ENCODE results near the gene POLDIP3.

DNA sequence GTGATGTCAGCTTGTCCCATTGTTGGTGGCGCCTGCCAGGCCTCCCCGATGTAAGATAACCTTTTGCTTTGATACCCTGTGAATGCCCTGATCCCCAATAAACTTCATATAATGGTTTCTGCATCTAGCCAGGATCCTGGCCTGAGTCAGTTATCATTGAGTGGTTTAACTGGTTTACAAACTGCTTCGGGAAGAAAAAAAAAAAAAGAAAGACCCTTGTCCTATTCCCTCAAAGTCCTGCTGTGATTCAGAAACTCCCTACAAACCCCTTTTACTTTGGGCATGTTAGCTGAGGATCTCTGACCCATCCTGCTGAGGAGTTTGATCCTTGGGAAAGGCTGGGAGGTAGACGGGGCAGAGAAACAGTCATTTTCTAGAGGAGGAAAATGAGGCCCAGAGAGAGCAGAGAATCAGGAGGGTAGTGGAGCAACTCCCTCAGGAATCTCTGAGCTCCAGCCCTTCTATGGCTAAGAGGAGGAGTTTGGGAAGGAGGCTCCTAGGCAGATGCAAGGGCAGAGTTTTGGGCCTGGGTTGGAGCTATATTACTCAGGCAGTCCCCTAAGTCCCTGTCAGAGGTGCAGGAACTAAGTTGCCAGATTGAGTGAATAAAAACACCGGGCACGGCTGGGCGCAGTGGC, 39.9 kb upstream of the POLDIP3 start:
- TF ChIP-seq, protein P1, sequence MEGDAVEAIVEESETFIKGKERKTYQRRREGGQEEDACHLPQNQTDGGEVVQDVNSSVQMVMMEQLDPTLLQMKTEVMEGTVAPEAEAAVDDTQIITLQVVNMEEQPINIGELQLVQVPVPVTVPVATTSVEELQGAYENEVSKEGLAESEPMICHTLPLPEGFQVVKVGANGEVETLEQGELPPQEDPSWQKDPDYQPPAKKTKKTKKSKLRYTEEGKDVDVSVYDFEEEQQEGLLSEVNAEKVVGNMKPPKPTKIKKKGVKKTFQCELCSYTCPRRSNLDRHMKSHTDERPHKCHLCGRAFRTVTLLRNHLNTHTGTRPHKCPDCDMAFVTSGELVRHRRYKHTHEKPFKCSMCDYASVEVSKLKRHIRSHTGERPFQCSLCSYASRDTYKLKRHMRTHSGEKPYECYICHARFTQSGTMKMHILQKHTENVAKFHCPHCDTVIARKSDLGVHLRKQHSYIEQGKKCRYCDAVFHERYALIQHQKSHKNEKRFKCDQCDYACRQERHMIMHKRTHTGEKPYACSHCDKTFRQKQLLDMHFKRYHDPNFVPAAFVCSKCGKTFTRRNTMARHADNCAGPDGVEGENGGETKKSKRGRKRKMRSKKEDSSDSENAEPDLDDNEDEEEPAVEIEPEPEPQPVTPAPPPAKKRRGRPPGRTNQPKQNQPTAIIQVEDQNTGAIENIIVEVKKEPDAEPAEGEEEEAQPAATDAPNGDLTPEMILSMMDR (IDR thresholded peaks at IDR 0.05): no peak
- TF ChIP-seq POLR2A (IDR thresholded peaks at IDR 0.05): no peak
